HG03196 (cell line): ENCODE measurements around the gene CCL26.

Experiments used
- ATAC-seq: cut with Tn5 transposase; IDR thresholded peaks from one replicate; pipeline ENCODE4 v1.9.1; 2021; ENCODE audit not compliant: unreplicated experiment

The CCL26 gene, protein sequence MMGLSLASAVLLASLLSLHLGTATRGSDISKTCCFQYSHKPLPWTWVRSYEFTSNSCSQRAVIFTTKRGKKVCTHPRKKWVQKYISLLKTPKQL

GRCh38 chr7:75772081-75773077, at the start of gene CCL26:
TSS of gene CCL26 (minus strand) at chr7:75772211. CDS start at chr7:75772176, 35 bp downstream.
- ATAC-seq: no peak

DNA sequence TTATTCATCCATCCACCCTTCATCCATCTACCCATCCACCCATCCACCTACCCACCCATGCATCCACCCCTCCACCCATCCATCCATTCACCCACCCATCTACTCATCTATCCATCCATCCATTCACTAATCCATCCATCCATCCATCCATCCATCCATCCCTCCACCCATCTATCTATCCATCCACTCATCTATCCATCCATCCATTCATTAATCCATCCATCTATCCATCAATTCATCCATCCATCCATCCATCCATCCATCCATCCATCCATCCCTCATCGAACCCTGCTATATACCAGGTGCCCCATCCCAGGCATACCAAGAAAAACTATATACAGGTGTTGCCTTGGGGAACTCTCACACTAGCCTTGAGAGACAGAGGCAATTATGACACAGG, 48.7 kb upstream of the CCL26 start:
- ATAC-seq: no peak

GRCh38 chr7:75819711-75820110, 47.7 kb upstream of the CCL26 start:
- no peak for ATAC-seq

DNA sequence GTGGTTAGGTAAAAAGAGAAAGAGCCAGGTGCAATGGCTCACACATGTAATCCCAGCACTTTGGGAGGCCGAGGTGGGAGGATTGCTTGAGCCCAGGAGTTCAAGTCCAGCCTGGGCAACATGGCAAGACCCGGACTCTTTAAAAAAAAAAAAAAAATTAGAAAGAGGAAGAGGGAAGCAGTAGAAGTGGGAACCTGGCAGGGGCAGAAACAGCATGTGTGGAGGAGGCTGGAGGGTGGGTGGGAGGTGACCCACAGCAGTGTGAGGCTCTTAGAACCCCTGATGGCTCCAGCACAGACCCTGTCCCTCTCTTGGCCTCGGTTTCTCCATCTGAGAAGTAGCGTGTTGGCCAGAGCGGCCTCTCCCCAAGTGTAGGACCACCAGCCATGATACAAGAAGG, 46.5 kb upstream of the CCL26 start:
- ATAC-seq: no peak

DNA sequence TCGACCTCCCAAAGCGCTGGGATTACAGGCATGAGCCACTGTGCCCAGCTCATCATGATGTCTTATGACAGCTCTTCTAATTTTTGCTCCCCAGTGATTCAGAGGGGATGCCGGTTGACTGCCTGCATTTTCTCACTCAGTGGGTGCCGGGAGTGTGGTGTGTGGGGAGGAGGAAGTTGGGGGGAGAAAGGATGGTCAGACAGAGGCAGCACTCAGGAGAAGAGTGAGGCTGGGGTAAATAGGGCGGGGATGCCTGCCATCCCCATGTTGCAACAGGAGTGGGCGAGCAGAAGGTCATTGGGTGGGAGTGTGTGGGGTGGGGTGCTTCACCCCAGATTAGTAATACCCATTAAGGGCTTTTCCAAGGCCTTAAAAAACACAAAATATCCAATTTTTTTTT, 45.1 kb upstream of the CCL26 start:
- ATAC-seq: no peak

DNA sequence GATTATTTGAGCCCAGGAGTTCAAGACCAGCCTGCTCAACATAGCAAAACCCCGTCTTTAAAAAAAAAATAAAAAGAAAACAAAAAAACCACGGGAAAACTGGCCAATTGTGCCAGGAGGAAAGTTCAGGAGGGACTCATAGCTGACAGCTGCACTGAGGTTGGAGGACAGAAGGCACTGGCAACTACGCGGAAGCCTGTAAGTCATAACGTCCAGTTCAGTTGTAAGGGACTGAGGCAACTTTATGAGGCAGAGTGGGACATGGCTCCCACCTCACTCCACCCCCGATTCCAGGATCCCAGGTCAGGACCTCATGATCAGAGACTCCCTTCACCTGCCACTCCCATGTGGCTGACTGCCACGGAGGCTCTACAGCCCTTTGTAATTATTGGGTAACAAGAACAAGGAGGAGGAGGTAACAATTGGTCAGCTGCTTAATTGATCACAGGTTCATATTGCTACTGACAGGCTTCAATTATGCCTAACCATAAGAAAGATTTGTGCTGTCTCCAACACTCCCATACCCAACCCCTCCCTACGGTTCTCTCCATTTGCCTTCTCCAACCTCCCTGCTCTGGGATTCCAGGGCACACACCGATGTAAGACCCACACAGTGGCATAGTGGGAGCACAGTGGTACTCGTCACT, 43.5 kb upstream of the CCL26 start:
- ATAC-seq: no peak

GRCh38 chr7:75814407-75814947, 42.5 kb upstream of the CCL26 start:
- no peak for ATAC-seq

GRCh38 chr7:75813781-75814236, 41.8 kb upstream of the CCL26 start, which contains the start of gene CCL24:
TSS of gene CCL24 (minus strand) at chr7:75813806. CDS start at chr7:75813715, 91 bp downstream.
- ATAC-seq: no peak

DNA sequence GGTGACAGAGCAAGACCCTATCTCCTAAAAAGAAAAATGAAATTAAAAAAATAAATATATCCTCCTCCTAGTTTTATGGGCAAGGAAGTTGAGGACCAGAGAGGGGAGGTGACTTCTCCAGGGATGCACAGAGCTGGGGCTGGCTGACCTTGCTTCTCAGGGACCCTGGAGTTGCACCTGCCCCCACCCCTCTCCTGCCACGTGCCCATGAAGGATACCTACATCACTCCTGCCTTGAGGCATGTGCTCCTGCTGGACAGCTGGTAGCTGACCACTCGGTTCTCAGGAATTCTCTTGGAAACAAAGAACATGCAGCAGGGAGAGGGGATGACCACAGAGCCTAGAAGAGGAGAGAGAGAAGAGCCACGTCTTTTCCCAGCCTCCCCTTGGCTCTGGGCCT, 41.1 kb upstream of the CCL26 start:
- no peak for ATAC-seq

- no peak for ATAC-seq
Observed at GRCh38 chr7:75811894-75812678, 40.1 kb upstream of the CCL26 start.

DNA sequence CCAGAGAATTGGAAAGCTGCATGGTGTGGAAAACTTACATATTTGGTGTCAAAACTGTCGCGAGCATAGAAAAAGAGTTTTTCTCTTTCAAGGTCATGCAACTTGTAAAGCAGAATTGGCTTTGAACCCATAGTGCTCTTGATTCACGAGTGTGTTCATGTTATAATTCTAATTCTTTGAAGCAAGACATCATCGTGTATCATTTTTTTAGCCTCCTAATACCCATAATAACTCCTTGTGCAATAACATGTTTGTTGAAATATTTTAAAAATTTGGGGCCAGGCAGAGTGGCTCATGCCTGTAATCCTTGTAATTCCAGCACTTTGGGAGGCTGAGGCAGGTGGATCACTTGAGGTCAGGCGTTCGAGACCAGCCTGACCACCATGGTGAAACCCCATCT, 37.4 kb upstream of the CCL26 start:
- no peak for ATAC-seq

DNA sequence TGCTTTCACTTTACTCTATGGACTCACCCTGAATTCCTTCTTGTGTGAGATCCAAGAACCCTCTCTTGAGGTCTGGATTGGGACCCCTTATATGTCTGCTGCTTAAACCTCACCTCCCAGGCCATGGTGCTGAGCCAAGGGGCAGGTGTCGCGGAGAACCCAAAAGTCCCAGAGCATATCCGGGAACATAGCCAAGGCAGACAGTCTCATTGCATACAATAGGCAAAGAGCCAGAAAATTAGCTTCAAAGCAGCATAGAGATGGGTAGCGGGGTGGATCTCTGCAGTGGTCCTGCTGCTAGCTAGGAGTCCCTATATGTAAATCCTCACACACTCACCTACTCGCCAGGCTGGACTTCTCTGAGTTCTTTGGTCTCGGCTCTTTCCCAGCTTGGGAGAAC, 36.1 kb upstream of the CCL26 start:
- no peak for ATAC-seq

DNA sequence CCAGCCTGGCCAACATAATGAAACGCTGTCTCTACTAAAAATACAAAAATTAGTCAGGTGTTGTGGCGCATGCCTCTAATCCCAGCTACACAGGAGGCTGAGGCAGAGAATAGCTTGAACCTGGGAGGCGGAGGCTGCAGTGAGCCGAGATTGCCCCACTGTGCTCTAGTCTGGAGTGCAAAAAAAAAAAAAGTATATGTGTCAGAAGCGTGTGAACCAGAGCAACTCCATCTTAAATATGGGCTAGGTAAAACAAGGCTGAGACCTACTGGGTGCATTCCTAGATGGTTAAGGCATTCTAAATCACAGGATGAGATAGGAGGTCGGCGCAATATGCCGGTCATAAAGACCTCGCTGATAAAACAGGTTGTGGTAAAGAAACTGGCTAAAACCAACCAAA, 35.4 kb upstream of the CCL26 start:
- no peak for ATAC-seq

- no peak for ATAC-seq
Observed at GRCh38 chr7:75806560-75807307, 34.7 kb upstream of the CCL26 start.

- no peak for ATAC-seq
Observed at GRCh38 chr7:75804705-75805104, 32.7 kb upstream of the CCL26 start.

- no peak for ATAC-seq
Observed at GRCh38 chr7:75804004-75804403, 32.0 kb upstream of the CCL26 start.

GRCh38 chr7:75802552-75802821, 30.5 kb upstream of the CCL26 start:
- ATAC-seq: no peak

DNA sequence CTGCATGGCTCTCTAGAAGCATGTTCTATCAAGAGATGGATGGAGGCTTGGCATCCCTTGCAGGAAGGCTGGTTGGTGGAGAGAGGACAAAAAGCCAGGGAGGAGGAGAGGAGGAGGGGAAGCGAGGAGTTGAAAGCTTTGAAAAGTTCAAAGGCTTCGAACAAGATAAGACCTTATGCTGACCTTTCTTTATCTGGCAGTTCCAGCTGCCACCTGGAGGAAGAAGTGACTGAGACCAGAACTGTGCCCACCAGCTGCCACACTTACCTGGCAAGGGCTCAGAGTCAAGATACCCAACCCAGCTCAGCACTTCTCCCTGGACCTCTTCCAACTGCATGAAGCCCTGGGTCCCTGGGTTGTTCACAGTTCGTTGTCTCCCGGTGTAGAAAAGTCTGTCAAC, 26.8 kb upstream of the CCL26 start:
- no peak for ATAC-seq

- no peak for ATAC-seq
Observed at GRCh38 chr7:75796420-75796819, 24.4 kb upstream of the CCL26 start.

GRCh38 chr7:75795831-75796285, 23.8 kb upstream of the CCL26 start:
- ATAC-seq: no peak
